ENCODE measurements around the gene RMI2. TPM values are rescaled to one million over a fixed set of nuclear protein-coding genes. Genes with fewer than 3 reads are reported as not detected.

Gene RMI2
- total and polyA plus RNA-seq, 9 of the 15 experiments (the other 6 are each of a cell fraction or from before 2014, with no cell fraction given): 8.0 to 43.4 (median 32.5) TPM

GRCh38 chr16:11320170-11320569, 25.1 kb upstream of the RMI2 start:
- Histone ChIP-seq H3K4me2 (ENCODE audit: insufficient read depth, low read length) (no peak overlapping the region), H3K4me1 (replicated peaks in 1 of 2; ENCODE audit: control insufficient read depth in 2 of 2, insufficient read depth in 2 of 2, low read length in 2 of 2) (peaks cover 0 to 9% of the 10 kb centered on the region in 2 experiments; a peak in 2 of 5 replicates), H2AFZ (ENCODE audit: low read depth, low read length) (no peak overlapping the region), H3K4me3 (no peak overlapping the region), H3K27me3 (ENCODE audit: control insufficient read depth in 2 of 2, insufficient read depth in 2 of 2, low read length in 2 of 2) (peaks cover 0 to 5% of the 10 kb centered on the region in 2 experiments; a peak in 2 of 5 replicates), H3K9me1 (ENCODE audit: control insufficient read depth, insufficient read depth, low read length) (no peaks in the 10 kb centered on the region), H3K79me2 (ENCODE audit: control insufficient read depth, insufficient read depth, low read length) (no peaks in the 10 kb centered on the region), H4K20me1 (replicated peaks; ENCODE audit: control insufficient read depth, insufficient read depth, low read length) (no peaks in the 10 kb centered on the region), H3K36me3 (ENCODE audit: control insufficient read depth, insufficient read depth, low read length) (no peaks in the 10 kb centered on the region), H3K9ac (ENCODE audit: insufficient read depth in 1 of 2, low read depth in 2 of 2, low read length in 2 of 2) (no peak overlapping the region), H3K9me3 (replicated peaks; ENCODE audit: control insufficient read depth, insufficient read depth, low read depth, low read length) (peaks cover 2% of the 10 kb centered on the region; the same call in 1 of the 2 replicates), H3K27ac (ENCODE audit: extremely low read depth, low read depth, low read length) (no peak overlapping the region)
- ATAC-seq: no peak
- in situ Hi-C loops (cut with MboI) (no loop called here), intact Hi-C loops (cut with micrococcal nuclease) (no loop called here)
- TF ChIP-seq MECOM (CRISPR knock-in tag; IDR thresholded peaks at IDR 0.05): no peak
- no peak for TF ChIP-seq HINFP (tag; conservative IDR thresholded peaks at IDR 0.05; ENCODE audit: low read depth)
- TF ChIP-seq ZNF507 (tag; conservative IDR thresholded peaks at IDR 0.05): no peak
- no peak for TF ChIP-seq ZC3H11A (IDR thresholded peaks at IDR 0.05; ENCODE audit: low read depth, low read length)
- no peak for TF ChIP-seq PKNOX1 (IDR thresholded peaks at IDR 0.05)
- no peak for TF ChIP-seq ELF1 (tag; IDR thresholded peaks at IDR 0.05)
- no peak for TF ChIP-seq TEAD1 (CRISPR knock-in tag; IDR thresholded peaks at IDR 0.05)
- TF ChIP-seq DACH1 (IDR thresholded peaks at IDR 0.05; ENCODE audit: partially characterized antibody): no peak
- no peak for TF ChIP-seq BRF1 (IDR thresholded peaks at IDR 0.05; ENCODE audit: borderline replicate concordance, extremely low read depth, insufficient read length)
- TF ChIP-seq GABPB1 (CRISPR knock-in tag; IDR thresholded peaks at IDR 0.05): no peak
- TF ChIP-seq ELK1 (CRISPR knock-in tag; IDR thresholded peaks at IDR 0.05): no peak
- no peak for TF ChIP-seq SPI1 (IDR thresholded peaks at IDR 0.05; ENCODE audit: borderline replicate concordance, low read depth, low read length)
- TF ChIP-seq NRF1 (conservative IDR thresholded peaks at IDR 0.05 in 1 of 2, IDR thresholded peaks at IDR 0.05 in 1 of 2): no peak; a peak in 1 of 4 replicates
- no peak for TF ChIP-seq HMG20A (CRISPR knock-in tag; conservative IDR thresholded peaks at IDR 0.05)
- ChIA-PET CTCF (ENCODE audit: low intra/inter-chr PET ratio) (no interaction called here), POLR2A (interaction anchor here (0.6 kb wide), 1 partner anchor 21 kb away, joined by 5 read pairs; no protein-coding TSS in a partner anchor)
- DNase-seq (ENCODE audit: extremely low read depth in 1 of 4, low spot score in 3 of 4): no peak
- no TSS peak for BruUV-seq (replicated peaks)
- no peak for FAIRE-seq
- WGBS (ENCODE audit: insufficient coverage, low coverage, missing lambda C conversion rate): 9% methylated on average over 10 of the region's 10 CpGs
